ENCODE data around the gene TLCD3B. TPM values are rescaled to one million over a fixed set of nuclear protein-coding genes. Genes with fewer than 3 reads are reported as not detected.
A peak's percentile ranks its signal among the peaks of the same experiment; 100 is the strongest.

The TLCD3B gene
- total and polyA plus RNA-seq, 4 experiments from 2014 or later, result not detected

DNA sequence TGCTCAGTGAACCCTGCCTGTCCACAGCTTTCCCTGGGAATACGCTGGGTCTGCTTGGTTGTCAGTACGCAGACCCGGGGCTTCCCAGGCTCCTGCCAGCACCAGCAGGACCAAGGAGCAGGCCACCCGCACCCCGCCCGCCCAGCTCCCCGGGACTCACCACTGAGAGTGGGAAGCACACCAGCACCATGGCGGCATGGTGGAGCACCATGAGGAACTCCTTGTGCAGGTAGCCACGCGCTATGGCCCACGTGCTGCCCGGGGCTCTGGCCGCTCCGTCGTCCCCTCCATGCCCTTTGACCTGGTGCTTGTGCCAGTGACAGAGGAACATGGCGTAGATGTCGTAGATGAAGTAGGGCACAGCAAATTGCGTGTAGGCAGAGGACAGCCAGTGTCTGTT, 4.6 kb downstream of the TLCD3B start:
- Mint-ChIP-seq H3K27ac (no peak overlapping the region), H3K4me1 (peaks cover 0 to 12% (median under 1%) of the 10 kb centered on the region in 4 donors), H3K4me3 (no peak overlapping the region), H3K36me3 (no peaks in the 10 kb centered on the region), H3K27me3 (peaks cover 22 to 33% of the 10 kb centered on the region in 2 donors), H3K9me3 (peaks cover 0 to 2% (median 0%) of the 10 kb centered on the region in 8 donors)
- ChIA-PET POLR2A (ENCODE audit: partially characterized antibody) (no interaction called here), CTCF (ENCODE audit: partially characterized antibody) (no interaction called here)
- Histone ChIP-seq H3K9me3 (ENCODE audit: control insufficient read depth in 1 of 2, low read length in 2 of 2) (no peaks in the 10 kb centered on the region), H3K4me1 (ENCODE audit: insufficient read depth, low read length) (peaks cover 10% of the 10 kb centered on the region), H3K27me3 (ENCODE audit: insufficient read depth, low read length) (peaks cover 12% of the 10 kb centered on the region), H3K27ac (ENCODE audit: low read depth, low read length) (no peak overlapping the region), H3K4me3 (ENCODE audit: low read length in 2 of 2) (no peak overlapping the region), H3K36me3 (ENCODE audit: insufficient read depth, low read length) (no peaks in the 10 kb centered on the region)
- intact Hi-C loops (cut with micrococcal nuclease), result no loop called here
- DNase-seq, result no peak

DNA sequence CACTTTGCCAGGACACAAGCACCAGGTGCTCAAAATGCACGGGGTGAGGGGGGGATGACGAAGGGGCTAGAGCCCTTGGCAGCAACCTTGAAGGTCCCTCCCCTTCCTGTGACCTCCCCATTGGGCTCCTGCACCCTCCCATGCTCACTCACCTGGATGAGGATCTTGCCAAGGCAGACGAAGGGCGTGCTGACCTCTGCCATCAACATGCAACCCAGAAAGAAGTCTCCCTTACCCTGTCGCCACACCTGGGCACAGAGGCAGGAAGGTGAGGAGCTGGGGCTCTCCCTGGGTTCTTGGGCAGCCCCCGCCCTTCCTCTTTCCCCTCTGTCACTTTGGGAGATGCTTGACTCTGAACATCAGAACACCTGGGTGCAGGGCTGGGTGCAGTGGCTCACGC, 5.5 kb downstream of the TLCD3B start:
- Histone ChIP-seq H3K4me1 (ENCODE audit: insufficient read depth, low read length) (peaks cover 9% of the 10 kb centered on the region), H3K27ac (ENCODE audit: low read depth, low read length) (no peak overlapping the region), H3K27me3 (ENCODE audit: insufficient read depth, low read length) (peaks cover 9% of the 10 kb centered on the region), H3K9me3 (ENCODE audit: control insufficient read depth in 1 of 2, low read length in 2 of 2) (no peaks in the 10 kb centered on the region), H3K4me3 (ENCODE audit: low read length in 2 of 2) (no peak overlapping the region), H3K36me3 (ENCODE audit: insufficient read depth, low read length) (no peaks in the 10 kb centered on the region)
- H3K9me3 Mint-ChIP-seq, result peaks cover 0 to 2% (median 0%) of the 10 kb centered on the region in 8 donors
- H3K4me3 Mint-ChIP-seq, result no peak overlapping the region
- peaks cover 21 to 32% of the 10 kb centered on the region in 2 donors for H3K27me3 Mint-ChIP-seq
- H3K36me3 Mint-ChIP-seq, result no peaks in the 10 kb centered on the region
- peaks cover 4 to 17% (median 8%) of the 10 kb centered on the region in 4 donors for H3K4me1 Mint-ChIP-seq
- CTCF ChIA-PET (ENCODE audit: partially characterized antibody), result no interaction called here
- intact Hi-C loops (cut with micrococcal nuclease), result no loop called here
- DNase-seq, result no peak
- POLR2A ChIA-PET (ENCODE audit: partially characterized antibody), result no interaction called here
- peak overlapping the region in 1 of 7 donors; percentile 48 for H3K27ac Mint-ChIP-seq

DNA sequence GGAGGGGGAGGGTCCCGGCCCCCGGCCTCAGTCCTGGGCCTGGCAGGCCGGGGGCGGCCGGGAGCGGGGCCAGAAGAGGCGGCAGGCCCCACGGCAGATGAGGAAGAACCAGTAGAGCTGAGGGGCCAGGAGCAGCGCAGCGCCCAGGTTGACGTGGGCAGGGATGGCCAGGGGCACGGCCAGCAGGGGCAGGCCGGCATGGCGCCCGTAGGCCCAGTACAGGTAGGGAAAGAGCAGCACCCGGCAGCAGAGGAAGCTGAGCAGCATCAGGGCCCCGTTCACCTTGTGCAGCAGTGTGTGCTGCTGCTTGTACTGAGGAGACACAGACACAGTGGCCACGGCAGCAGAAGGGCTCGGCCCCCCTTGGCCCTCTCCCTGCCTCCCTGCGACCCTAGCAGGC, 5.9 kb downstream of the TLCD3B start:
- Histone ChIP-seq H3K4me3 (ENCODE audit: low read length in 2 of 2) (no peak overlapping the region), H3K4me1 (ENCODE audit: insufficient read depth, low read length) (peaks cover 9% of the 10 kb centered on the region), H3K36me3 (ENCODE audit: insufficient read depth, low read length) (no peaks in the 10 kb centered on the region), H3K27ac (ENCODE audit: low read depth, low read length) (no peak overlapping the region), H3K9me3 (ENCODE audit: control insufficient read depth in 1 of 2, low read length in 2 of 2) (no peaks in the 10 kb centered on the region), H3K27me3 (ENCODE audit: insufficient read depth, low read length) (peaks cover 7% of the 10 kb centered on the region)
- intact Hi-C loops (cut with micrococcal nuclease), result no loop called here
- peaks cover 20 to 30% of the 10 kb centered on the region in 2 donors for H3K27me3 Mint-ChIP-seq
- POLR2A ChIA-PET (ENCODE audit: partially characterized antibody), result no interaction called here
- no peak for DNase-seq
- peaks cover 4 to 15% (median 10%) of the 10 kb centered on the region in 4 donors for H3K4me1 Mint-ChIP-seq
- CTCF ChIA-PET (ENCODE audit: partially characterized antibody), result no interaction called here
- H3K27ac Mint-ChIP-seq, result no peak overlapping the region
- peaks cover 0 to 2% (median 0%) of the 10 kb centered on the region in 8 donors for H3K9me3 Mint-ChIP-seq
- no peak overlapping the region for H3K4me3 Mint-ChIP-seq
- H3K36me3 Mint-ChIP-seq, result no peaks in the 10 kb centered on the region

DNA sequence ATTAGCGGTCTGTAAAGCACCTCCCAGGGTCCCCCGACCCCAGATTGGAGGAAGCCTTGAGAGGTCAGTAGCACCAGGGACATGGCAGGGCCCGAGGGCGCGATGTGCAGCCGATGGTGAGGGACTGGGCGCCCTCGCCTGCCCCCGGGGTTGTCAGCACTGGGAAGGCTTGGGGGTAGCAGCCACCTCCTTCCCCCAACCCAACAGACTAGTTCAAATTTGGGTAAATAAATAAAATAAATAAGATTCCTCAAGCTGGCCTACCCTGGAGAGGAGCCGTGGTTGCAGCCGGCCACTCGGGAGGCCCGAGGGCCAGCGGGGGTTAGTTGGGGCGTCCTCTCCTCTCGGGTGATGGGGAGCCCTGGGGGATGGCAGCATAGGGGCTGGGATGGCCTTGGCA, 6.6 kb downstream of the TLCD3B start:
- no peaks in the 10 kb centered on the region for H3K27me3 ChIP-seq (ENCODE audit: insufficient read depth, low read length)
- H3K27ac ChIP-seq (ENCODE audit: low read depth, low read length), result no peak overlapping the region
- Mint-ChIP-seq H3K36me3 (no peaks in the 10 kb centered on the region), H3K27ac (no peak overlapping the region), H3K9me3 (peaks cover 0 to 2% (median 0%) of the 10 kb centered on the region in 8 donors), H3K27me3 (peaks cover 14 to 23% of the 10 kb centered on the region in 2 donors), H3K4me1 (peaks cover 4 to 13% (median 8%) of the 10 kb centered on the region in 4 donors), H3K4me3 (no peak overlapping the region)
- H3K4me1 ChIP-seq (ENCODE audit: insufficient read depth, low read length), result peaks cover 9% of the 10 kb centered on the region
- intact Hi-C loops (cut with micrococcal nuclease), result no loop called here
- ChIA-PET CTCF (ENCODE audit: partially characterized antibody) (interaction anchor here (1.1 kb wide), 1 partner anchor 34 kb away, joined by 3 read pairs; no protein-coding TSS in a partner anchor), POLR2A (ENCODE audit: partially characterized antibody) (no interaction called here)
- no peaks in the 10 kb centered on the region for H3K9me3 ChIP-seq (ENCODE audit: control insufficient read depth in 1 of 2, low read length in 2 of 2)
- DNase-seq, result no peak
- H3K36me3 ChIP-seq (ENCODE audit: insufficient read depth, low read length), result no peaks in the 10 kb centered on the region
- no peak overlapping the region for H3K4me3 ChIP-seq (ENCODE audit: low read length in 2 of 2)

DNA sequence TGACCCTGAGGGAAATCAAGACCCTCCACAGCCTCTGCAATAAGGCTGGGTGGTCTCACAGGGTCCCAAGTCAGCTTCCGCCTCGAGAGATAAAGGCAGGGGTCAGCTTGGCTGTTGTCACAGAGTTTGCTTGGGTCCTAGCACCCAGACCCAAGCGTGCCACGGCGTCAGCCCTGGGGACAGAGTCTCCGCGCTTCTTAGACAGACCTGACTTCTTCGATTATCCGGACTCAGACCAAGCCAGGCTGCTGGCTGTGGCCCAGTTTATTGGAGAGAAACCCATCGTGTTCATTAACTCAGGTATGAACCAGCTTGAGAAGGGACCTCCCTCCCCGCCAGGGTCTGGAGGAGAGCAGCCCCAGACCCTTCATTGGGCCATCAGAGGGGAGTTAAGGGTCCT, 7.5 kb downstream of the TLCD3B start:
- H3K27me3 ChIP-seq (ENCODE audit: insufficient read depth, low read length), result no peaks in the 10 kb centered on the region
- H3K9me3 Mint-ChIP-seq, result peaks cover 0 to 2% (median 0%) of the 10 kb centered on the region in 8 donors
- no peaks in the 10 kb centered on the region for H3K36me3 Mint-ChIP-seq
- CTCF ChIA-PET (ENCODE audit: partially characterized antibody), result interaction anchor here (1.1 to 2.0 kb wide), 4 partner anchors 10 to 332 kb away, joined by 3 to 6 read pairs (median 4); no protein-coding TSS in a partner anchor
- POLR2A ChIA-PET (ENCODE audit: partially characterized antibody), result no interaction called here
- H3K4me1 ChIP-seq (ENCODE audit: insufficient read depth, low read length), result peaks cover 9% of the 10 kb centered on the region
- H3K4me1 Mint-ChIP-seq, result peaks cover 4 to 13% (median 8%) of the 10 kb centered on the region in 4 donors
- H3K27ac ChIP-seq (ENCODE audit: low read depth, low read length), result no peak overlapping the region
- no peak for DNase-seq
- H3K4me3 ChIP-seq (ENCODE audit: low read length in 2 of 2), result no peak overlapping the region
- H3K27me3 Mint-ChIP-seq, result peaks cover 7 to 16% of the 10 kb centered on the region in 2 donors
- H3K36me3 ChIP-seq (ENCODE audit: insufficient read depth, low read length), result no peaks in the 10 kb centered on the region
- no peak overlapping the region for H3K4me3 Mint-ChIP-seq
- no peak overlapping the region for H3K27ac Mint-ChIP-seq
- intact Hi-C loops (cut with micrococcal nuclease), result no loop called here
- no peaks in the 10 kb centered on the region for H3K9me3 ChIP-seq (ENCODE audit: control insufficient read depth in 1 of 2, low read length in 2 of 2)

DNA sequence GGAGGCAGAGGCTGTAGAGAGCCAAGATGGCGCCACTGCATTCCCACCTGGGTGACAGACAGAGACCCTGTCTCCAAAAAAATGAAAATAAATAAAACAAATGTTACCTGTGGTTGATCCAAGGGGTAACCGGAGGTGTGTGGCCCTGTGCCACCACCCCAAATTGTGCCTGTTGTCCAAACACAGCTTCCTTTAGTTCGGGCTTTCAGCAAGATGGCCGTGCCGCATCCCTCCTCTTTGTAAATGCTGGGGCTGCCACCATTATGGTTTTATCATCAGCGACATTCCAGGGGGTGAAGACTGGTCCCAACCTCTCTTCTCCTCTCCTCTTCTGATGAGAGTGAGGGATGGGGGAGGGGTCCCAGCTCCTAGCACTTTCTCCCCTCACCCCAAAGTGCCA, 8.2 kb downstream of the TLCD3B start, which contains the start of gene C16orf92:
C16orf92 (plus strand) TSS at position 312 of the 400 bp plus-strand sequence. CDS start 143 bp downstream, outside the sequence.
- DNase-seq, result no peak
- H3K4me3 ChIP-seq (ENCODE audit: low read length in 2 of 2), result no peak within 1 kb of the TSS
- POLR2A ChIA-PET (ENCODE audit: partially characterized antibody), result no interaction called here
- no peak within 1 kb of the TSS for H3K27ac ChIP-seq (ENCODE audit: low read depth, low read length)
- H3K9me3 ChIP-seq (ENCODE audit: control insufficient read depth in 1 of 2, low read length in 2 of 2), result no peaks in the 10 kb centered on the region
- intact Hi-C loops (cut with micrococcal nuclease), result no loop called here
- H3K4me1 Mint-ChIP-seq, result peaks cover 4 to 13% (median 8%) of the 10 kb centered on the region in 4 donors
- H3K36me3 Mint-ChIP-seq, result no peaks in the 10 kb centered on the region
- peaks cover 9% of the 10 kb centered on the region for H3K4me1 ChIP-seq (ENCODE audit: insufficient read depth, low read length)
- peaks cover 6 to 13% of the 10 kb centered on the region in 2 donors for H3K27me3 Mint-ChIP-seq
- peak within 1 kb of the TSS in 1 of 8 donors; percentile 20 for H3K4me3 Mint-ChIP-seq
- no peaks in the 10 kb centered on the region for H3K27me3 ChIP-seq (ENCODE audit: insufficient read depth, low read length)
- no peak within 1 kb of the TSS for H3K27ac Mint-ChIP-seq
- no peaks in the 10 kb centered on the region for H3K36me3 ChIP-seq (ENCODE audit: insufficient read depth, low read length)
- peaks cover 0 to under 1% (median 0%) of the 10 kb centered on the region in 8 donors for H3K9me3 Mint-ChIP-seq
- CTCF ChIA-PET (ENCODE audit: partially characterized antibody), result interaction anchor here (0.6 to 2.0 kb wide), 5 partner anchors 10 to 331 kb away, joined by 3 to 6 read pairs (median 4); no protein-coding TSS in a partner anchor

DNA sequence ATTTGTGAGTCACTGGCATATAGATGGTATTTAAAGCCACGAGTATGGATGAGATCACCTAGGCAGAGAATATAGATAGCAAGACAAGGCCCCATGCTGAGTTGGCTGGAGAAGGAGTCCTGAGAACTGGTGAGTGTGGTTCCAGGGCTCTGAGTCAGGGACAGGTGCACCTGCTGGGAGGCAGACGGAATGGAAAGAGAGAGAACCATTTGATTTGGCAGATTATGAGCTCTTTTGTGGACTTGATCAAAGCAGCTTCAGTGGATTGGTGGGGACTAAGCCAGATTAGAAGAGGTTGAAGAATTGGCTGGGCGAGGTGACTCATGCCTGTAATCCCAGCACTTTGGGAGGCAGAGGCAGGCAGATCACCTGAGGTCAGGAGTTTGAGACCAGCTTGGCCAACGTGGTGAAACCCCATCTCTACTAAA, 12.3 kb downstream of the TLCD3B start:
- H3K9me3 ChIP-seq (ENCODE audit: control insufficient read depth in 1 of 2, low read length in 2 of 2), result no peaks in the 10 kb centered on the region

More for the DNA sequence above, 12.3 kb downstream of the TLCD3B start:
- no peaks in the 10 kb centered on the region for H3K36me3 ChIP-seq (ENCODE audit: insufficient read depth, low read length)
- H3K4me3 ChIP-seq (ENCODE audit: low read length in 2 of 2), result no peak overlapping the region
- peak overlapping the region in 1 of 7 donors; percentile 28 for H3K27ac Mint-ChIP-seq
- H3K4me3 Mint-ChIP-seq, result peak overlapping the region in 2 of 8 donors; percentile 1 to 56
- peaks cover 9% of the 10 kb centered on the region for H3K4me1 ChIP-seq (ENCODE audit: insufficient read depth, low read length)
- no peaks in the 10 kb centered on the region for H3K36me3 Mint-ChIP-seq
- no peak overlapping the region for H3K27ac ChIP-seq (ENCODE audit: low read depth, low read length)
- no peaks in the 10 kb centered on the region for H3K27me3 ChIP-seq (ENCODE audit: insufficient read depth, low read length)
- DNase-seq, result no peak
- ChIA-PET CTCF (ENCODE audit: partially characterized antibody) (interaction anchor here (0.7 to 3.3 kb wide), 9 partner anchors 14 to 328 kb away, joined by 3 to 11 read pairs (median 3); no protein-coding TSS in a partner anchor), POLR2A (ENCODE audit: partially characterized antibody) (interaction anchor here (0.6 kb wide), 1 partner anchor 156 kb away, joined by 3 read pairs; the partner anchor contains the start of gene CDIPT)
- intact Hi-C loops (cut with micrococcal nuclease), result no loop called here
- peaks cover 4 to 13% (median 7%) of the 10 kb centered on the region in 4 donors for H3K4me1 Mint-ChIP-seq
- no peaks in the 10 kb centered on the region for H3K27me3 Mint-ChIP-seq
- no peaks in the 10 kb centered on the region for H3K9me3 Mint-ChIP-seq
